GM12875 (cell line): ENCODE data around the gene BCAR1.

Source experiments
- H3K4me3 ChIP-seq: one replicate; pipeline ENCODE4 v1.5.1; 2011; ENCODE audit warnings: low read depth, low read length, control low read depth
- TF ChIP-seq, protein P1 (sequence below): IDR thresholded peaks from 2 replicates; pipeline ENCODE4 v1.5.1; 2011; ENCODE audit warnings: low read depth, mild to moderate bottlenecking, control low read depth, inconsistent platforms, low read length, moderate library complexity, borderline replicate concordance; ENCODE audit not compliant: insufficient read depth

Gene BCAR1

DNA sequence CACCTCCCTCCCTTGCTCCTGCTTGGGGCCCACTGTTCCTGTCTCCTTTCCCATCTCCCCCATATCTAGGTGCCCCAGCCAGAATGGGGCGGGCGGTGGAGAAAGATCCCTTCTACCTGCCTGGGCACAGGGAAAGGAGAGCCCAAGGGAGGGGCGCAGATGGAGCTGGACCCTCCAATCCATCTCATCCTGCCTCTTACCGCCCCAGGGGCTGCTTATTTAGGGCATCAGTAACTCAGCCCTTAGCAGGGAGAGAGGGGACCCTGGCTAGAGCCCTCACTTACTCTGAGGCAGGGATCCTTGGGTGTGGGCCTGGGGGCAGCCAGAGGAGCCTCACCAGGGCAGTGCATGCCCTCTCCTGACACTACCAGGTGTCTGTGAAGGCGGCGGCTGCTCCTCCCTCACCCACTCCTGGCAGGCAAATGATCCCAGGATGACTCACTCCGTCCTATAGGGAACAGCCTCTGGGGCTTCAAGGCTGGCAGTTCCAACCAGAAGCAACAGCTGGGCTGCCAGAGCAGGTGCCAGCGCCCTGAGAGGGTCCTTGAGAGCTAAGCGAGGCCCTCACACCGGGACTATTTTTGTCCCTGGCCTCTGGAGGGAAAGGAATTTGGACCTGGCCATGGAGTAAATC is 16.3 kb upstream of the BCAR1 start:
- TF ChIP-seq, protein P1, sequence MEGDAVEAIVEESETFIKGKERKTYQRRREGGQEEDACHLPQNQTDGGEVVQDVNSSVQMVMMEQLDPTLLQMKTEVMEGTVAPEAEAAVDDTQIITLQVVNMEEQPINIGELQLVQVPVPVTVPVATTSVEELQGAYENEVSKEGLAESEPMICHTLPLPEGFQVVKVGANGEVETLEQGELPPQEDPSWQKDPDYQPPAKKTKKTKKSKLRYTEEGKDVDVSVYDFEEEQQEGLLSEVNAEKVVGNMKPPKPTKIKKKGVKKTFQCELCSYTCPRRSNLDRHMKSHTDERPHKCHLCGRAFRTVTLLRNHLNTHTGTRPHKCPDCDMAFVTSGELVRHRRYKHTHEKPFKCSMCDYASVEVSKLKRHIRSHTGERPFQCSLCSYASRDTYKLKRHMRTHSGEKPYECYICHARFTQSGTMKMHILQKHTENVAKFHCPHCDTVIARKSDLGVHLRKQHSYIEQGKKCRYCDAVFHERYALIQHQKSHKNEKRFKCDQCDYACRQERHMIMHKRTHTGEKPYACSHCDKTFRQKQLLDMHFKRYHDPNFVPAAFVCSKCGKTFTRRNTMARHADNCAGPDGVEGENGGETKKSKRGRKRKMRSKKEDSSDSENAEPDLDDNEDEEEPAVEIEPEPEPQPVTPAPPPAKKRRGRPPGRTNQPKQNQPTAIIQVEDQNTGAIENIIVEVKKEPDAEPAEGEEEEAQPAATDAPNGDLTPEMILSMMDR, result no peak
- H3K4me3 ChIP-seq, result no peak overlapping the region

DNA sequence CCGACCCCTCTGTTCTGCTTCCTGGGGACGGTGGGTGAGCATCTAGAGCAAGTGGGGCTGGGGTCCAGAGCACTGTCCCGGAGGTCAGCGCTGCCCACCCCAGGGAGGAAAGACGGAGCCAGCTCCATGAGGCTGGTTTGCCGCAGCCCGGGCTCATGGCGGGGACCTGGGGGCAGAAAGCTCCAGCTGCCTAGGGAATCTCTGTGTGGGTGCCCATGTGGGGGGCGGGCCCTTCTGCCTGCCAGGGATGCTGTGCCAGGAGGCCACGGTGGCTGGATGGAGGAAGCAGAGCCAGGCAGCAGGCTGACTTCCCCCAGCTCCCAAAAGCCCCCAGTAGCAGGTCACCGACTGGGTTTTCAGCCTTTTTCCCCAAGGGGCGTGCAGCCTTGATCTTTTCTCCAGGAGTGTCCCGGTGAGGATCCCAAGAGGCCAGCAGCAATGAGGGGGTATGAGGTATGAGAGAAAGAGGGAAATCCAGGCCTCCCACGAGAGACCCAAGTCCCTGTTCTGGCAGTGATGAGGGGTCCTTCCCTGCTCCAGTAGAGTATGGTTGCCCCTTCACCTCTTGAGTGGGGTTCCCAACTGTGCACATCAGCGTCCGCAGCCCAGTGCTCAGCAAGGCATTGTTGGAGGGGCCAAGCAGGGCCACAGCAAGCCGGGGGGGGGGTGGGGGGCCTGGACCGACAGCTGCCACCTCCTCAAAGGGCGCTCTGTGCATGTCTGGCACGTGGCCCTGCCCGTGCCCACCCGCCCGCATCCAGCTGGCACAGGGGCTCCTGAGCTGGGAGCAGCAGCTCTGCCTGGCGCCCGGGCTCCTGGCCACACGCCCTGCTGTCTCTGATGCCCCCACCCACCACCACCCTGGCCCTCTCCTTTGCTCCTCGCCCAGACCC is 15.6 kb upstream of the BCAR1 start:
- H3K4me3 ChIP-seq, result no peak overlapping the region
- TF ChIP-seq, protein P1, result no peak

DNA sequence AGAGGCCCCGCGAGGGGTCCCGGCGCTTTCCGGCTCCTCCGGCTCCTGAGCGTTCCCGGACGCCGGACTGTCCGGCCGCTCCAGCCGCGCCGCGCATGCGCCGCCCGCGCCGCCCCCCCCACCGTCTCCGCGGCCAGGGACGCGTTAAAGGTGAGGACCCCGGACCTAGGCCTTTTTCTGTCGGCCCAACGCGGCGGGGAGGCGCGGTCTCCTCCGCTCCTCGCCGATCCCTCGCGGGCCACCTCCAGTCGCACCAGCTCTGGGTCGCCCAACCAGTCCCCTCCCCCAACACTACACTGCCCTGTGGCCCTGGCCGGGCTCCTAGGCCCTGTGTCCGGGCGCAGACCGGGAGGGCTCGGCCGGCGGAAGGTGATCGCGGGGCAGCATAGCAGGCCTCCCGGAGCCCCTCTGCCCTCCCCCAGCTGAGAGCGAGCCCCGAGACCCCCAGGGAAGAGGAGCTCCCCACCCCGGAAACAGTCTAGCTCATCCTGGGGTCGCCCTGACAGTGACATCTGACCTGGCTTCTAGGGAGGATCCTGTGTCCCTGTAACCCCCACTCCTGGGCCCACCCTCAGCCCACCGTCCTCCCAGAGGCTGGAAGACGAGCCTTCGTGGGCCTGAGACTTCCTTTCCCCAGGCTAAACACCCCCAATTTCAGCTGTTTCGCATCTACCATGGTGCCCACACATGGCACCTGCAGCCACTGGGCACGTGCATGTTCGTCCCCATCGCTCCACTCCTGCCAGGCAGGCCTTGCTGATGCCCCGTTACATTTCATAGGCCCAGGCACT is 14.7 kb upstream of the BCAR1 start:
- peak overlapping the region; percentile 78 for H3K4me3 ChIP-seq

DNA sequence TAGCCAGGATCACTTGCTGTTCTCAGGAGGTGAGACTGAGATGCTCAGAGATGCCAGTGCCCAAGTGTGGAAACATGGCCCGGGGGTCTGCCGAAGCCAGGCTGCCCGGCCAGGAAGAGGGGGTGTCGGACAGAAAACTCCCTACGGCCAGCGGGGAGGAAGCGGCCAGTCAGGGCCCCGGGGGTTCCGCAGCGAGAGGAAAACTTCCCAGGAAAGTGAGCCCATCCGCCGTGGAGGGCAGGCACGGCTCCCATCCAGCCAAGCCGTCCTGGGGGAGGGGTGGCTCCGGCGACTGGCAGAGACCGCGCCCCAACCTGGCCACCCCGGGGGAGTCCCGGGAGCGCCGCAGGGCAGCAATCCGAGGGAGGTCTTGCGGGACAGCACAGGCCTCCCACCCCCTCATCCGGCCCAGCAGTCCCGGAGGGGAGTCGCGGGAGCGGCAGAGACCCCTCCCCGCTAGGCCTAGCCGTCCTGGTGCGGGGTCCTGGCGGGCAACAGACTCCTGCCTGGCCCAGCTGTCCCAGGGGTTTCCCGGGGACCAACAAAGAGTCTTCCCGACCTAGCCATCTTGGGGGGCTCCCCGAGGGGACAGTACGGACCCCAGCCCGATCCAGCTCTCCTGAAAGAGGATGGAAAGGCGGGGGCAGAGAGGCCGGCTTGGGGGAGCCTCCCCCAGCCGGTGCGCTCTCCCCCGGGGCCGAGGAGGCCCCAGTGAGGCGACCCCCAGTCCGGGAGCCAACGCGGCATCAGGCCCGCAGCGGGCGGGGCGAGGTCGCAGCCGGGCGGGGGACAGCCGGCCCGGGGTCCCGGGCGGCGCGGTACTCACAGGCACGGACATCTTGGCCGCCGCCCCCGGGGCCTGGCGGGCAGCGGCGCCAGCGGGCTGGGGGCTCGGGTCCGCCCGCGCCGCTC is 13.8 kb upstream of the BCAR1 start:
- peak overlapping the region; percentile 78 for H3K4me3 ChIP-seq
- TF ChIP-seq, protein P1, result no peak

More for the DNA sequence above, 14.7 kb upstream of the BCAR1 start:
- TF ChIP-seq, protein P1, result no peak

DNA sequence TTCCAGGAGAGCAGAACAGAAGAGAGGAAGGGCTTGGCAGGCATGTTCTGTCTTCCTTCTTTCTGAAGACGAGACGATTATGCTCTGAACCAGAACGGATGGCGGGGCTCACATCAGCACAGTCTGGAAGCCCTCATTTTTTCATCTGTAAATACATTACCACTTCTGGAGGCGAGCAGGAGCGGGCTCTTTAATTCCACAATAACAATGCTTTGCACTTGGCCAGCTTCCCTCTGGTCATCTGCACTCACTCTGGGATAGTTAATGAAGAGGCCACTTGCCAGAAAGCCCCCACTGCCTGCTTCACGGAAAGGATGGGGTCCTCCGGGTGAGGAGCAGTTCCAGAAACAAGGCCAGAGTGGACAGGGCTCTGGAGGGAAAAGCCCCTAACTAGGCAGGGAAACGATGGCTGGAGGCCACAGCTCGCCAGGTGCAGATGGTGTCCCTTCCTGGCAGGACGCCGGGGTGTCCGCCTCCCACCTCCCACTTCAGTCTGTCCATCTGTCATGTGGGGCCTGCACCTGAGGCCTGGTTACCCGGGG is 13.1 kb upstream of the BCAR1 start:
- peak overlapping the region; percentile 78 for H3K4me3 ChIP-seq
- TF ChIP-seq, protein P1, result no peak

DNA sequence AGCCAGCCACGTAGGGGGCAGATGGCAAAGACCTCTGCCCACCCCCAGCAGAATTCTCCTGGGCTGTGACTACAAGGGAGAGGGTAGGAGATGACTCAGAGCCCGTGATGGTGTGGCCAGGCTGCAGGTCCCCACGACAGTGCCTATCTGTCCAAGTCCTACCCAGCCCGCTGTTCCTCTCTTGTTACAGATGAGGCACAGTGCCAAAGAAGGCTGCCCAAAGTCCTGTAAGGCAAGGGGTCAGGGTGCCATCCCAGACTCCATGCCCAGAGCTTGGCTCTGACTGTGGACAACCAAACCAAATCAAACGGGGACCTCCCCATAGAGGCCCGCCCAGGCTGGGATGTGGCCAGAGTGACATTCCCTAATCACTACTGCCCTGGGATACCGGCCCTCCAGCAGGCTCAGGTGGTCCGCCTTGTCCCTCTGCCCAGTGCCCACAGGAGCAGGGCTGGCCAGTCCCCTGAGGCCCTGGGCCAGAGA is 12.6 kb upstream of the BCAR1 start:
- TF ChIP-seq, protein P1, result no peak

More for the DNA sequence above, 12.6 kb upstream of the BCAR1 start:
- no peak overlapping the region for H3K4me3 ChIP-seq
